ENCODE data around the gene SCNM1. TPM values are rescaled to one million over a fixed set of nuclear protein-coding genes. Genes with fewer than 3 reads are reported as not detected.

The SCNM1 gene
- total RNA-seq, 1 donor: 25.3 TPM

GRCh38 chr1:151131701-151132334 lies 34.1 kb upstream of the SCNM1 start:
- Histone ChIP-seq H4K20me1 (ENCODE audit: insufficient read depth, low read length) (no peaks in the 10 kb centered on the region), H3K4me3 (ENCODE audit: insufficient read depth, low read length) (peak overlapping the region; percentile 64), H3K9me3 (ENCODE audit: low read depth, low read length) (no peaks in the 10 kb centered on the region), H3K27me3 (ENCODE audit: insufficient read depth, low read length) (no peaks in the 10 kb centered on the region), H3K4me1 (ENCODE audit: insufficient read depth, low read length) (peaks cover 10% of the 10 kb centered on the region), H3K79me2 (ENCODE audit: insufficient read depth, low read length) (no peaks in the 10 kb centered on the region), H3K4me2 (ENCODE audit: insufficient read depth, low read length) (peak overlapping the region; percentile 91), H3K27ac (ENCODE audit: low read depth, low read length) (no peak overlapping the region), H2AFZ (ENCODE audit: low read length) (peak overlapping the region; percentile 83), H3K36me3 (ENCODE audit: insufficient read depth, low read length) (no peaks in the 10 kb centered on the region)
- TF ChIP-seq, protein P1, sequence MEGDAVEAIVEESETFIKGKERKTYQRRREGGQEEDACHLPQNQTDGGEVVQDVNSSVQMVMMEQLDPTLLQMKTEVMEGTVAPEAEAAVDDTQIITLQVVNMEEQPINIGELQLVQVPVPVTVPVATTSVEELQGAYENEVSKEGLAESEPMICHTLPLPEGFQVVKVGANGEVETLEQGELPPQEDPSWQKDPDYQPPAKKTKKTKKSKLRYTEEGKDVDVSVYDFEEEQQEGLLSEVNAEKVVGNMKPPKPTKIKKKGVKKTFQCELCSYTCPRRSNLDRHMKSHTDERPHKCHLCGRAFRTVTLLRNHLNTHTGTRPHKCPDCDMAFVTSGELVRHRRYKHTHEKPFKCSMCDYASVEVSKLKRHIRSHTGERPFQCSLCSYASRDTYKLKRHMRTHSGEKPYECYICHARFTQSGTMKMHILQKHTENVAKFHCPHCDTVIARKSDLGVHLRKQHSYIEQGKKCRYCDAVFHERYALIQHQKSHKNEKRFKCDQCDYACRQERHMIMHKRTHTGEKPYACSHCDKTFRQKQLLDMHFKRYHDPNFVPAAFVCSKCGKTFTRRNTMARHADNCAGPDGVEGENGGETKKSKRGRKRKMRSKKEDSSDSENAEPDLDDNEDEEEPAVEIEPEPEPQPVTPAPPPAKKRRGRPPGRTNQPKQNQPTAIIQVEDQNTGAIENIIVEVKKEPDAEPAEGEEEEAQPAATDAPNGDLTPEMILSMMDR (IDR thresholded peaks at IDR 0.05; ENCODE audit: extremely low read depth, low read depth, low read length): no peak
- DNase-seq (ENCODE audit: insufficient read length, low spot score, missing footprints): peak; percentile 89

DNA sequence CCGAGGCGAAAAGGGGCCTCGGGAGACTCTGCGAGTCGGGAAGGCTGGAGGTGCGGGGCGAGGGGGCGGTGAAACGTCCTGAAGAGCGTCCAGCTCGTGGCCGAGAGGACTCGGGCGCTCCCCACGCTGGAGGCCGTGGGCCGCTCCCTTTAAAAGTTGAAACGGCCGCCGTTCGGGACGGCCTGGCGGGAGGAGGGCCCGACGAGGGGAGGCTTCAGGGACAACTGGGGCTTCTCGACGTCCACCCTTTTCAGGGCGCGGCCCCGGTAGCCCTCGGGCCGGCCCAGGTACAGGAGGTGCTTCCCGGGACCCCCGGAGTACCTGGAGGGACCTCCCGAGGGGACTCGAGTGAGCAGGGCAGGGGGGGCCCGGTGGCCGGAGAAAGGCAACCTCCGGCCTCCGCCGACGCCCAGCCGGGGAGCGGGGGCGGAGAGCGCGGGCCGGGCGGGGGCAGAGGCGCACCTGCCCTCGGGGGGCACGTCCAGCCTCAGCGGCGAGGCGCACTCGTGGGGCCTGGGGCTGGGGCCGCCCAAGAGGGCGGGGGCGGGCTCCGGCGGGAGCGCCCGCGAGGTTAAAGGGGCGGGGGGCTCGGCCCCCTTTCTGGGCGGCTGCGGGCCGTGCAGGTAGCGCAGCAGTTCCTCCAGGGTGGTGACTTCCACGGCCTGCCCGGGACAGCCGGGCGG lies 33.5 kb upstream of the SCNM1 start:
- H2AFZ ChIP-seq (ENCODE audit: low read length): peak overlapping the region; percentile 83
- H3K4me1 ChIP-seq (ENCODE audit: insufficient read depth, low read length): peaks cover 10% of the 10 kb centered on the region

GRCh38 chr1:151133018-151133806 lies 32.7 kb upstream of the SCNM1 start:
- H3K9me3 ChIP-seq (ENCODE audit: low read depth, low read length): no peaks in the 10 kb centered on the region
- H3K4me3 ChIP-seq (ENCODE audit: insufficient read depth, low read length): no peak overlapping the region
- no peak overlapping the region for H3K4me2 ChIP-seq (ENCODE audit: insufficient read depth, low read length)
- no peaks in the 10 kb centered on the region for H3K27me3 ChIP-seq (ENCODE audit: insufficient read depth, low read length)
- TF ChIP-seq, protein P1 (IDR thresholded peaks at IDR 0.05; ENCODE audit: extremely low read depth, low read depth, low read length): no peak
- no peaks in the 10 kb centered on the region for H4K20me1 ChIP-seq (ENCODE audit: insufficient read depth, low read length)
- H3K4me1 ChIP-seq (ENCODE audit: insufficient read depth, low read length): peaks cover 10% of the 10 kb centered on the region
- H3K79me2 ChIP-seq (ENCODE audit: insufficient read depth, low read length): no peaks in the 10 kb centered on the region
- no peak overlapping the region for H3K27ac ChIP-seq (ENCODE audit: low read depth, low read length)
- no peak overlapping the region for H2AFZ ChIP-seq (ENCODE audit: low read length)
- peak; percentile 80 for DNase-seq (ENCODE audit: insufficient read length, low spot score, missing footprints)
- H3K36me3 ChIP-seq (ENCODE audit: insufficient read depth, low read length): no peaks in the 10 kb centered on the region

More for the DNA sequence above, 33.5 kb upstream of the SCNM1 start:
- Histone ChIP-seq H3K4me2 (ENCODE audit: insufficient read depth, low read length) (peak overlapping the region; percentile 91), H3K27ac (ENCODE audit: low read depth, low read length) (no peak overlapping the region), H3K79me2 (ENCODE audit: insufficient read depth, low read length) (no peaks in the 10 kb centered on the region), H3K36me3 (ENCODE audit: insufficient read depth, low read length) (no peaks in the 10 kb centered on the region), H4K20me1 (ENCODE audit: insufficient read depth, low read length) (no peaks in the 10 kb centered on the region), H3K27me3 (ENCODE audit: insufficient read depth, low read length) (no peaks in the 10 kb centered on the region), H3K9me3 (ENCODE audit: low read depth, low read length) (no peaks in the 10 kb centered on the region), H3K4me3 (ENCODE audit: insufficient read depth, low read length) (no peak overlapping the region)
- peak; percentile 71 for DNase-seq (ENCODE audit: insufficient read length, low spot score, missing footprints)
- TF ChIP-seq, protein P1 (IDR thresholded peaks at IDR 0.05; ENCODE audit: extremely low read depth, low read depth, low read length): no peak

GRCh38 chr1:151134396-151134795 lies 31.5 kb upstream of the SCNM1 start:
- no peaks in the 10 kb centered on the region for H3K36me3 ChIP-seq (ENCODE audit: insufficient read depth, low read length)
- no peaks in the 10 kb centered on the region for H3K27me3 ChIP-seq (ENCODE audit: insufficient read depth, low read length)
- H3K4me3 ChIP-seq (ENCODE audit: insufficient read depth, low read length): no peak overlapping the region
- TF ChIP-seq, protein P1 (IDR thresholded peaks at IDR 0.05; ENCODE audit: extremely low read depth, low read depth, low read length): no peak
- H2AFZ ChIP-seq (ENCODE audit: low read length): no peak overlapping the region
- H3K4me2 ChIP-seq (ENCODE audit: insufficient read depth, low read length): no peak overlapping the region
- H3K79me2 ChIP-seq (ENCODE audit: insufficient read depth, low read length): no peaks in the 10 kb centered on the region
- peaks cover 8% of the 10 kb centered on the region for H3K4me1 ChIP-seq (ENCODE audit: insufficient read depth, low read length)
- H3K27ac ChIP-seq (ENCODE audit: low read depth, low read length): no peak overlapping the region
- H3K9me3 ChIP-seq (ENCODE audit: low read depth, low read length): no peaks in the 10 kb centered on the region
- H4K20me1 ChIP-seq (ENCODE audit: insufficient read depth, low read length): no peaks in the 10 kb centered on the region
- DNase-seq (ENCODE audit: insufficient read length, low spot score, missing footprints): peak; percentile 51
